GM18861 (cell line): ENCODE data around the gene PHF21B.
"Not testable (repeated sequence)": the region's sequence is repeated elsewhere in the genome, so short reads cannot be mapped to it uniquely, and the experiment has no call there.

Experiments
- ATAC-seq: cut with Tn5 transposase; IDR thresholded peaks from one replicate; pipeline ENCODE4 v1.9.1; 2021; ENCODE audit not compliant: unreplicated experiment

Gene PHF21B

GRCh38 chr22:44921766-44922165 is 88.0 kb downstream of the PHF21B start:
- ATAC-seq: not testable (repeated sequence)

GRCh38 chr22:44920183-44920582 is 89.6 kb downstream of the PHF21B start:
- ATAC-seq: no peak

- ATAC-seq: no peak
Measured at GRCh38 chr22:44919691-44920090, 90.1 kb downstream of the PHF21B start.

- ATAC-seq: no peak
Measured at GRCh38 chr22:44918925-44919392, 90.8 kb downstream of the PHF21B start.

- no peak for ATAC-seq
Measured at GRCh38 chr22:44918166-44918924, 91.5 kb downstream of the PHF21B start.

GRCh38 chr22:44917372-44918165 is 92.2 kb downstream of the PHF21B start:
- no peak for ATAC-seq

- ATAC-seq: no peak
Measured at GRCh38 chr22:44916281-44917231, 93.2 kb downstream of the PHF21B start.

- ATAC-seq: no peak
Measured at GRCh38 chr22:44915441-44915840, 94.4 kb downstream of the PHF21B start.

- ATAC-seq: no peak
Measured at GRCh38 chr22:44914026-44914721, 95.6 kb downstream of the PHF21B start.

GRCh38 chr22:44913198-44913983 is 96.4 kb downstream of the PHF21B start:
- ATAC-seq: no peak

- ATAC-seq: no peak
Measured at GRCh38 chr22:44909241-44909640, 100.6 kb downstream of the PHF21B start.

GRCh38 chr22:44907765-44908737 is 101.8 kb downstream of the PHF21B start:
- no peak for ATAC-seq

GRCh38 chr22:44906999-44907644 is 102.7 kb downstream of the PHF21B start:
- ATAC-seq: no peak

GRCh38 chr22:44906248-44906936 is 103.4 kb downstream of the PHF21B start:
- ATAC-seq: no peak

GRCh38 chr22:44904492-44905152 is 105.2 kb downstream of the PHF21B start:
- ATAC-seq: not testable (repeated sequence)

- ATAC-seq: not testable (repeated sequence)
Measured at GRCh38 chr22:44903164-44903563, 106.6 kb downstream of the PHF21B start.

GRCh38 chr22:44901301-44901700 is 108.5 kb downstream of the PHF21B start:
- ATAC-seq: no peak
